Kidney epithelial cell (primary cell): ENCODE results near the gene ZNF550. TPM values are rescaled to one million over a fixed set of nuclear protein-coding genes. Genes with fewer than 3 reads are reported as not detected.

Source experiments
- DNase-seq: peaks from one replicate; pipeline ENCODE4 v3.0.0-alpha.2; 2010; ENCODE audit warnings: low read depth
- H3K27me3 ChIP-seq: 2 replicates; pipeline ENCODE4 v1.6.0; 2011; ENCODE audit warnings: low read length; ENCODE audit not compliant: control insufficient read depth, insufficient read depth
- H3K36me3 ChIP-seq: 2 replicates; pipeline ENCODE4 v1.5.1; 2011; ENCODE audit warnings: low read length; ENCODE audit not compliant: control insufficient read depth, insufficient read depth
- H3K4me3 ChIP-seq: 2 replicates; pipeline ENCODE4 v1.5.1; 2011; ENCODE audit warnings: low read depth, mild to moderate bottlenecking, control low read depth, low read length
- CTCF ChIP-seq: IDR thresholded peaks from 2 replicates; pipeline ENCODE4 v1.5.1; 2011; ENCODE audit warnings: mild to moderate bottlenecking, moderate library complexity, low read length, control low read depth, inconsistent platforms; ENCODE audit not compliant: insufficient read depth, poor library complexity, severe bottlenecking
- total RNA-seq: library from RNA; depleted of rRNA; stranded (reverse); fragments of >200 nt; gene quantifications from 2 replicates; pipeline ENCODE4 v1.2.3, GENCODE V29; 2015

The ZNF550 gene
- total RNA-seq, 1 donor from 2014 or later = 5.1 TPM

GRCh38 chr19:57583521-57584416 lies 24.1 kb upstream of the ZNF550 start, which contains the start of gene ZIK1:
ZIK1 (plus strand) TSS chr19:57584145; CDS start chr19:57584357, 212 bp downstream.
- peak; percentile 7 for TF ChIP-seq CTCF
- H3K4me3 ChIP-seq = peak within 1 kb of the TSS; percentile 68
- DNase-seq = peak; percentile 74
- H3K36me3 ChIP-seq = no peaks in the 10 kb centered on the region
- no peaks in the 10 kb centered on the region for H3K27me3 ChIP-seq

GRCh38 chr19:57583104-57583520 lies 23.4 kb upstream of the ZNF550 start:
- Histone ChIP-seq H3K36me3 (no peaks in the 10 kb centered on the region), H3K27me3 (no peaks in the 10 kb centered on the region), H3K4me3 (no peak overlapping the region)
- TF ChIP-seq CTCF = no peak
- no peak for DNase-seq

- TF ChIP-seq CTCF = peak; percentile 22
- Histone ChIP-seq H3K27me3 (no peaks in the 10 kb centered on the region), H3K4me3 (peak within 1 kb of the TSS; percentile 90), H3K36me3 (peaks cover 2% of the 10 kb centered on the region)
- DNase-seq = peak; percentile 94
Observed at GRCh38 chr19:57578487-57579205, 19.0 kb upstream of the ZNF550 start, which contains the start of gene ZNF416. ZNF416 (minus strand) TSS chr19:57578911; CDS start chr19:57578704, 207 bp downstream.

- TF ChIP-seq CTCF = no peak
- no peaks in the 10 kb centered on the region for H3K27me3 ChIP-seq
- peaks cover 3% of the 10 kb centered on the region for H3K36me3 ChIP-seq
- no peak overlapping the region for H3K4me3 ChIP-seq
- DNase-seq = no peak
Observed at GRCh38 chr19:57576661-57577060, 17.0 kb upstream of the ZNF550 start.

- H3K36me3 ChIP-seq = peaks cover 3% of the 10 kb centered on the region
Observed at GRCh38 chr19:57572415-57572947, 12.8 kb upstream of the ZNF550 start.

More at GRCh38 chr19:57572415-57572947, 12.8 kb upstream of the ZNF550 start:
- H3K4me3 ChIP-seq = no peak overlapping the region
- no peaks in the 10 kb centered on the region for H3K27me3 ChIP-seq
- TF ChIP-seq CTCF = no peak
- no peak for DNase-seq
